ENCODE results near the gene ADAM10.

The ADAM10 gene

DNA sequence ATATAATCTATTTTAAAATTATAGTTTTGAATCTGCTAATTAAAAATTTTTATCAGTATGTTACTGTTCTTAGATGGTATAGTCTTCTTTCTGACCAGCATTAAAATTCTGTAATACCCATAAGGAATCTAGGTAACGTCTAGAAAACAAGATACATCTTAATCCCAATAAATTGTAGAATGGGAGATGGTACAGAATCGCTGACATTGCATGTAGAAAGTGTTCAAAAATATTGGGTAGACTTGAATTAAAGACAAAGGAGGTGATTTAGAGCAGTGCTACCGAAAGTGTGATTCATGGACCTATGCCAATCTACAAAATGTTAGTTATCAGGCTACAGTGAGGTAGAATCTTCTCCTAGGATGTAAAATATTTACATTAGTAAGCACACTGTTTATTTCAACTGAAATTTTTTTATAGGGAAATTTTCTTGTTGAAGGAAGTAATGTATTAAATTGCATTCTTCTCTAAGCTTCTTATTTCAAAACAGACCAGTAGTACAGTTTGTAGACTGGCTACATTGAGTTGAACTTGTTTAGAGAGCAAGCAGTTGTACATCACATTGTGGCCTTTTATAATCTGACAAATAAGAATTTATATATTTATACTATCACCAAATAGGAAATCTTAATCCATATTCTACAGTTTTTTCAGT lies 38.7 kb upstream of the ADAM10 start:
- Histone ChIP-seq H3K27me3 (ENCODE audit: insufficient read depth, low read length) (no peaks in the 10 kb centered on the region), H3K79me2 (ENCODE audit: control insufficient read depth, insufficient read depth, low read length, poor library complexity) (no peaks in the 10 kb centered on the region), H3K4me2 (ENCODE audit: low read length) (no peak overlapping the region), H3K9me3 (ENCODE audit: insufficient read depth, low read depth, low read length) (no peaks in the 10 kb centered on the region), H2BK12ac (ENCODE audit: low read length) (no peak overlapping the region), H3K36me3 (ENCODE audit: control insufficient read depth in 1 of 2, insufficient read depth in 2 of 2, low read length in 2 of 2) (peaks cover 0 to 4% of the 10 kb centered on the region in 2 experiments), H2AFZ (ENCODE audit: insufficient read depth, low read length, poor library complexity) (no peak overlapping the region), H3K14ac (ENCODE audit: low read length) (no peak overlapping the region), H3K27ac (ENCODE audit: low read depth, low read length) (no peak overlapping the region), H4K12ac (ENCODE audit: low read depth, low read length) (no peak overlapping the region), H2BK120ac (ENCODE audit: insufficient read depth, low read length, poor library complexity) (no peak overlapping the region), H3K79me1 (ENCODE audit: low read length) (peaks cover 3% of the 10 kb centered on the region), H3K9ac (ENCODE audit: low read length) (no peak overlapping the region), H4K8ac (ENCODE audit: low read depth, low read length) (no peak overlapping the region), H3K18ac (ENCODE audit: low read length) (no peak overlapping the region), H4K91ac (ENCODE audit: low read depth, low read length) (no peak overlapping the region), H3K23ac (ENCODE audit: low read length) (no peak overlapping the region), H3K4me3 (ENCODE audit: low read depth, low read length) (no peak overlapping the region), H2AK5ac (ENCODE audit: low read length) (no peak overlapping the region), H3K4me1 (ENCODE audit: control insufficient read depth in 1 of 2, insufficient read depth in 2 of 2, low read length in 2 of 2) (peaks cover 3 to 4% of the 10 kb centered on the region in 2 experiments), H3K4ac (ENCODE audit: low read depth, low read length) (no peak overlapping the region), H2BK5ac (ENCODE audit: low read depth, low read length, poor library complexity) (no peak overlapping the region)
- no CpG with 5 or more reads among the region's 3 CpGs for WGBS (ENCODE audit: extremely low coverage, insufficient coverage, insufficient read length)
- DNase-seq, result no peak

- Histone ChIP-seq H3K14ac (ENCODE audit: low read length) (no peak overlapping the region), H4K8ac (ENCODE audit: low read depth, low read length) (no peak overlapping the region), H3K18ac (ENCODE audit: low read length) (no peak overlapping the region), H3K23ac (ENCODE audit: low read length) (no peak overlapping the region), H4K12ac (ENCODE audit: low read depth, low read length) (no peak overlapping the region), H3K36me3 (ENCODE audit: control insufficient read depth in 1 of 2, insufficient read depth in 2 of 2, low read length in 2 of 2) (peaks cover 0 to 4% of the 10 kb centered on the region in 2 experiments), H3K9me3 (ENCODE audit: insufficient read depth, low read depth, low read length) (no peaks in the 10 kb centered on the region), H3K27ac (ENCODE audit: low read depth, low read length) (no peak overlapping the region), H3K4ac (ENCODE audit: low read depth, low read length) (no peak overlapping the region), H2BK12ac (ENCODE audit: low read length) (no peak overlapping the region), H3K4me2 (ENCODE audit: low read length) (no peak overlapping the region), H2AK5ac (ENCODE audit: low read length) (no peak overlapping the region), H3K27me3 (ENCODE audit: insufficient read depth, low read length) (no peaks in the 10 kb centered on the region), H2BK120ac (ENCODE audit: insufficient read depth, low read length, poor library complexity) (no peak overlapping the region), H3K9ac (ENCODE audit: low read length) (no peak overlapping the region), H3K4me3 (ENCODE audit: low read depth, low read length) (no peak overlapping the region), H3K79me2 (ENCODE audit: control insufficient read depth, insufficient read depth, low read length, poor library complexity) (no peaks in the 10 kb centered on the region), H2AFZ (ENCODE audit: insufficient read depth, low read length, poor library complexity) (no peak overlapping the region), H3K4me1 (ENCODE audit: control insufficient read depth in 1 of 2, insufficient read depth in 2 of 2, low read length in 2 of 2) (no peaks in the 10 kb centered on the region), H4K91ac (ENCODE audit: low read depth, low read length) (no peak overlapping the region), H3K79me1 (ENCODE audit: low read length) (no peaks in the 10 kb centered on the region), H2BK5ac (ENCODE audit: low read depth, low read length, poor library complexity) (no peak overlapping the region)
- no CpG with 5 or more reads among the region's 6 CpGs for WGBS (ENCODE audit: extremely low coverage, insufficient coverage, insufficient read length)
- no peak for DNase-seq
These were observed 35.8 kb upstream of the ADAM10 start for GRCh38 chr15:58785355-58785754.

DNA sequence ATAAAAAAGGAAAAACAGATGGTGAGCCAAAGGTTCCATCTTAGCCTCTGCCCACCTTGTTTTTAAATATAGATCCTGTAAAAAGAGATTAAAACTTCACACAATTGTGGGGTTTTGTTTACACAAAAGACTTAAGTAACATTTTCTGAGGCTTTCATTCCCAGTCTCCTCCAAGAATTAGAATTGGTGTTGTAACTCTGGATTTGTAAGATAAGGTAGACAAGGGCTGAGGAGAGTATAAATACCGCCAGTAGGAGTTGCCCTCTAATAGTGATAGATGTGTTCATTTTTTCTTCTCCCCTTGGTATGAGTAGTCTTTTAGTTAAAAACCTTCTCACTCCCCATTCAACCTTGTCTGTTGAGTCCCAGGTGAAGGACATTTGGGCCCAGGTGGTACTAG lies 30.0 kb upstream of the ADAM10 start:
- Histone ChIP-seq H4K91ac (ENCODE audit: low read depth, low read length) (no peak overlapping the region), H2BK12ac (ENCODE audit: low read length) (no peak overlapping the region), H3K23ac (ENCODE audit: low read length) (no peak overlapping the region), H3K36me3 (ENCODE audit: control insufficient read depth in 1 of 2, insufficient read depth in 2 of 2, low read length in 2 of 2) (peaks cover 0 to under 1% of the 10 kb centered on the region in 2 experiments), H3K4me3 (ENCODE audit: low read depth, low read length) (no peak overlapping the region), H2BK120ac (ENCODE audit: insufficient read depth, low read length, poor library complexity) (no peak overlapping the region), H3K4ac (ENCODE audit: low read depth, low read length) (no peak overlapping the region), H3K27me3 (ENCODE audit: insufficient read depth, low read length) (no peaks in the 10 kb centered on the region), H3K4me1 (ENCODE audit: control insufficient read depth in 1 of 2, insufficient read depth in 2 of 2, low read length in 2 of 2) (no peaks in the 10 kb centered on the region), H3K14ac (ENCODE audit: low read length) (no peak overlapping the region), H3K4me2 (ENCODE audit: low read length) (no peak overlapping the region), H2AFZ (ENCODE audit: insufficient read depth, low read length, poor library complexity) (no peak overlapping the region), H2BK5ac (ENCODE audit: low read depth, low read length, poor library complexity) (no peak overlapping the region), H3K79me2 (ENCODE audit: control insufficient read depth, insufficient read depth, low read length, poor library complexity) (no peaks in the 10 kb centered on the region), H3K9me3 (ENCODE audit: insufficient read depth, low read depth, low read length) (no peaks in the 10 kb centered on the region), H3K27ac (ENCODE audit: low read depth, low read length) (no peak overlapping the region), H3K9ac (ENCODE audit: low read length) (no peak overlapping the region), H2AK5ac (ENCODE audit: low read length) (no peak overlapping the region), H4K12ac (ENCODE audit: low read depth, low read length) (no peak overlapping the region), H3K18ac (ENCODE audit: low read length) (no peak overlapping the region), H3K79me1 (ENCODE audit: low read length) (no peaks in the 10 kb centered on the region), H4K8ac (ENCODE audit: low read depth, low read length) (no peak overlapping the region)
- no CpG with 5 or more reads among the region's 1 CpG for WGBS (ENCODE audit: extremely low coverage, insufficient coverage, insufficient read length)
- no peak for DNase-seq

DNA sequence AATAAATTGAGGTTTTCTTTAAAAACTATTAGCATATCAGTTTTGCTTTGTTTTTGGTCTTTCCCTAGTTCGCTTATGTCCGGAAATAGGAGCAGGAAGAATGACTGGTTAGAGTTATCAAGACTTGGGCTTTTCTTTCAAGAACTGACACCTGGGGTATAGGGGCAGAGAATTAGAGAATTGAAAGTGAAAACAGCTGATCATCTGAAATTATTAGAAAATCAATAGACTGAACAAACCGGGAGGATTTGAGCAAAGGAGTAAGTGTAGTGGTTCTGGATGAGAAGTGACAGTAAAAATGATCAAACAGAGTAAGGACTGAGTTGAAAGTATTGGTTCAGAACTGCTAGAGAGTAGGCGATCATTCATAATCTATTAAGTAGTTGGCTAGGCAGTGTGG lies 27.6 kb upstream of the ADAM10 start:
- H4K91ac ChIP-seq (ENCODE audit: low read depth, low read length), result no peak overlapping the region
- H3K4me2 ChIP-seq (ENCODE audit: low read length), result no peak overlapping the region
- no peak for DNase-seq
- no peak overlapping the region for H4K8ac ChIP-seq (ENCODE audit: low read depth, low read length)
- no peak overlapping the region for H3K9ac ChIP-seq (ENCODE audit: low read length)
- H4K12ac ChIP-seq (ENCODE audit: low read depth, low read length), result no peak overlapping the region
- H3K27ac ChIP-seq (ENCODE audit: low read depth, low read length), result no peak overlapping the region
- H3K79me1 ChIP-seq (ENCODE audit: low read length), result no peaks in the 10 kb centered on the region
- no CpG with 5 or more reads among the region's 4 CpGs for WGBS (ENCODE audit: extremely low coverage, insufficient coverage, insufficient read length)
- H2AK5ac ChIP-seq (ENCODE audit: low read length), result no peak overlapping the region
- H2BK120ac ChIP-seq (ENCODE audit: insufficient read depth, low read length, poor library complexity), result no peak overlapping the region
- no peaks in the 10 kb centered on the region for H3K36me3 ChIP-seq (ENCODE audit: control insufficient read depth in 1 of 2, insufficient read depth in 2 of 2, low read length in 2 of 2)
- H3K18ac ChIP-seq (ENCODE audit: low read length), result no peak overlapping the region
- H3K4ac ChIP-seq (ENCODE audit: low read depth, low read length), result no peak overlapping the region
- H3K27me3 ChIP-seq (ENCODE audit: insufficient read depth, low read length), result no peaks in the 10 kb centered on the region
- H3K14ac ChIP-seq (ENCODE audit: low read length), result no peak overlapping the region
- no peak overlapping the region for H2BK12ac ChIP-seq (ENCODE audit: low read length)
- H2BK5ac ChIP-seq (ENCODE audit: low read depth, low read length, poor library complexity), result no peak overlapping the region
- peaks cover under 1% of the 10 kb centered on the region in 2 experiments for H3K4me1 ChIP-seq (ENCODE audit: control insufficient read depth in 1 of 2, insufficient read depth in 2 of 2, low read length in 2 of 2)
- no peak overlapping the region for H3K4me3 ChIP-seq (ENCODE audit: low read depth, low read length)
- H3K23ac ChIP-seq (ENCODE audit: low read length), result no peak overlapping the region
- no peaks in the 10 kb centered on the region for H3K9me3 ChIP-seq (ENCODE audit: insufficient read depth, low read depth, low read length)
- peaks cover 3% of the 10 kb centered on the region for H3K79me2 ChIP-seq (ENCODE audit: control insufficient read depth, insufficient read depth, low read length, poor library complexity)
- H2AFZ ChIP-seq (ENCODE audit: insufficient read depth, low read length, poor library complexity), result no peak overlapping the region

Measured in trophoblast cell (in vitro differentiated cells and primary cell).